ENCODE measurements around the gene DAAM2. TPM values are rescaled to one million over a fixed set of nuclear protein-coding genes. Genes with fewer than 3 reads are reported as not detected.

DAAM2 gene
- total RNA-seq, 2 donors from 2014 or later, result not detected

Other genes with a start within 250 kb of the DAAM2 start
- not detected for gene KIF6, start 67.0 kb upstream of the DAAM2 start, total RNA-seq
- gene MOCS1, start 142.1 kb downstream of the DAAM2 start, total RNA-seq, result 1 to 10 TPM; 2.0 to 2.1 TPM

Data from natural killer cell treated with Interleukin-12 subunit alpha and Interleukin-12 subunit beta and Interleukin-15 and Interleukin-18, amount 100 ng/mL, for 72 hours (primary cell).